ENCODE measurements around the gene LGALS3.

Gene LGALS3

DNA sequence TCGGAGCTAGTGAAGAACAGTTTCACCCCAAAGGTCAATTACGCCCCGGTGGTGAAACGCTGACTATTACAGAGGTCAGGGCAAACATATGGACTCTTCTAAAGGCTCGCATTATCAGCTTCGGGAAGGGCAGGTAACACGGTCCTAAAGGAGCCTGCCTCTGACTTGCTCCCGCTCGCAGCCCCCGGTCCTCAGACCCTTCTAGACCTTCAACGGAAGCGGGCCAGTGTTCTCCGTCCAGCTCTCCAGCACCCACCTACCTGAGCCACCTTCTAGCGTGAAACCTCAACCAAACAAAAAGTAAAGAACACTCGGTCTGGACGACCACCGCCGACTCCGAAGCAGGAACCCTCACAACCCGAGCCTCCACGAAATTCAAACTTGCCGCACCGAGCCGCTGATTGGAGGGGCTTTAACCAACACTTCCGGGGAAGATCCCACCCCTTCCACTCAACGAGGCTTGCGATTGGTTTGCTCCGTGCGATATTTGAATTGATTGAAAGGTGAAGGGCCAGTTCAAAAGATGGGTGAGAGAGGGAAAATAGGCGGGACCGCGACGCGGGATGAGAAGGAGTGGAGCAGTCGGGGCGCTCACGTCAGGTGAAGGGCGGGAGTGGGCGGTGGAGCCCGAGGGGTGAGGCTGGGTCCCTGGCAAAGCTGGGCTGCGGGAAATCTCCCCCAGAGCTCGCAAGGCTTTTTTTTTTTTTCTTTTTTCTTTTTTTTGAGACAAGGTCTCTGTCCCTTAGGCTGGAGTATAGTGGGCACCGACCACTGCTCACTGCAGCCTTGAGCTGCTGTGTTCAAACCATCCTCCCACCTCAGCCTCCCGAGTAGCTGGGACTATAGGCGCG is 62.4 kb downstream of the LGALS3 start, which contains the start of gene DLGAP5 (continued):
- TF ChIP-seq IKZF3 (tag by site-specific recombination; IDR thresholded peaks at IDR 0.05) (no peak), RBAK (tag by site-specific recombination; IDR thresholded peaks at IDR 0.05) (no peak), ZNF19 (tag by site-specific recombination; IDR thresholded peaks at IDR 0.05; ENCODE audit: low read depth) (no peak), ZNF701 (tag by site-specific recombination; IDR thresholded peaks at IDR 0.05) (no peak), ZFP41 (tag by site-specific recombination; IDR thresholded peaks at IDR 0.05; ENCODE audit: borderline replicate concordance) (no peak), ZNF157 (tag by site-specific recombination; IDR thresholded peaks at IDR 0.05) (no peak), ZNF837 (tag by site-specific recombination; IDR thresholded peaks at IDR 0.05) (no peak), ZBTB20 (tag by site-specific recombination; IDR thresholded peaks at IDR 0.05) (no peak), ZBTB8A (tag by site-specific recombination; IDR thresholded peaks at IDR 0.05) (peak; percentile 98), ZNF555 (tag by site-specific recombination; conservative IDR thresholded peaks at IDR 0.05) (no peak), FEZF1 (tag by site-specific recombination; IDR thresholded peaks at IDR 0.05) (no peak), ZNF354C (tag by site-specific recombination; IDR thresholded peaks at IDR 0.05; ENCODE audit: borderline replicate concordance, low read depth) (no peak), ZNF2 (tag by site-specific recombination; IDR thresholded peaks at IDR 0.05) (0 out of 2 replicates have a peak, but pooled peaks have one; percentile 8), ZNF830 (tag by site-specific recombination; IDR thresholded peaks at IDR 0.05; ENCODE audit: low read depth) (no peak), SP2 (tag by site-specific recombination; IDR thresholded peaks at IDR 0.05) (peak; percentile 97), SCRT1 (tag by site-specific recombination; IDR thresholded peaks at IDR 0.05; ENCODE audit: borderline replicate concordance) (no peak), ZIC2 (tag by site-specific recombination; IDR thresholded peaks at IDR 0.05) (no peak), ZNF48 (tag by site-specific recombination; IDR thresholded peaks at IDR 0.05) (no peak), ZNF501 (tag by site-specific recombination; IDR thresholded peaks at IDR 0.05) (0 out of 2 replicates have a peak, but pooled peaks have one; percentile 49), ZNF791 (tag by site-specific recombination; IDR thresholded peaks at IDR 0.05) (no peak), ZNF777 (tag by site-specific recombination; IDR thresholded peaks at IDR 0.05; ENCODE audit: borderline replicate concordance) (no peak)
- TF ChIP-seq, protein P1, sequence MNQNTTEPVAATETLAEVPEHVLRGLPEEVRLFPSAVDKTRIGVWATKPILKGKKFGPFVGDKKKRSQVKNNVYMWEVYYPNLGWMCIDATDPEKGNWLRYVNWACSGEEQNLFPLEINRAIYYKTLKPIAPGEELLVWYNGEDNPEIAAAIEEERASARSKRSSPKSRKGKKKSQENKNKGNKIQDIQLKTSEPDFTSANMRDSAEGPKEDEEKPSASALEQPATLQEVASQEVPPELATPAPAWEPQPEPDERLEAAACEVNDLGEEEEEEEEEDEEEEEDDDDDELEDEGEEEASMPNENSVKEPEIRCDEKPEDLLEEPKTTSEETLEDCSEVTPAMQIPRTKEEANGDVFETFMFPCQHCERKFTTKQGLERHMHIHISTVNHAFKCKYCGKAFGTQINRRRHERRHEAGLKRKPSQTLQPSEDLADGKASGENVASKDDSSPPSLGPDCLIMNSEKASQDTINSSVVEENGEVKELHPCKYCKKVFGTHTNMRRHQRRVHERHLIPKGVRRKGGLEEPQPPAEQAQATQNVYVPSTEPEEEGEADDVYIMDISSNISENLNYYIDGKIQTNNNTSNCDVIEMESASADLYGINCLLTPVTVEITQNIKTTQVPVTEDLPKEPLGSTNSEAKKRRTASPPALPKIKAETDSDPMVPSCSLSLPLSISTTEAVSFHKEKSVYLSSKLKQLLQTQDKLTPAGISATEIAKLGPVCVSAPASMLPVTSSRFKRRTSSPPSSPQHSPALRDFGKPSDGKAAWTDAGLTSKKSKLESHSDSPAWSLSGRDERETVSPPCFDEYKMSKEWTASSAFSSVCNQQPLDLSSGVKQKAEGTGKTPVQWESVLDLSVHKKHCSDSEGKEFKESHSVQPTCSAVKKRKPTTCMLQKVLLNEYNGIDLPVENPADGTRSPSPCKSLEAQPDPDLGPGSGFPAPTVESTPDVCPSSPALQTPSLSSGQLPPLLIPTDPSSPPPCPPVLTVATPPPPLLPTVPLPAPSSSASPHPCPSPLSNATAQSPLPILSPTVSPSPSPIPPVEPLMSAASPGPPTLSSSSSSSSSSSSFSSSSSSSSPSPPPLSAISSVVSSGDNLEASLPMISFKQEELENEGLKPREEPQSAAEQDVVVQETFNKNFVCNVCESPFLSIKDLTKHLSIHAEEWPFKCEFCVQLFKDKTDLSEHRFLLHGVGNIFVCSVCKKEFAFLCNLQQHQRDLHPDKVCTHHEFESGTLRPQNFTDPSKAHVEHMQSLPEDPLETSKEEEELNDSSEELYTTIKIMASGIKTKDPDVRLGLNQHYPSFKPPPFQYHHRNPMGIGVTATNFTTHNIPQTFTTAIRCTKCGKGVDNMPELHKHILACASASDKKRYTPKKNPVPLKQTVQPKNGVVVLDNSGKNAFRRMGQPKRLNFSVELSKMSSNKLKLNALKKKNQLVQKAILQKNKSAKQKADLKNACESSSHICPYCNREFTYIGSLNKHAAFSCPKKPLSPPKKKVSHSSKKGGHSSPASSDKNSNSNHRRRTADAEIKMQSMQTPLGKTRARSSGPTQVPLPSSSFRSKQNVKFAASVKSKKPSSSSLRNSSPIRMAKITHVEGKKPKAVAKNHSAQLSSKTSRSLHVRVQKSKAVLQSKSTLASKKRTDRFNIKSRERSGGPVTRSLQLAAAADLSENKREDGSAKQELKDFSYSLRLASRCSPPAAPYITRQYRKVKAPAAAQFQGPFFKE (tag by site-specific recombination; IDR thresholded peaks at IDR 0.05; ENCODE audit: borderline replicate concordance): no peak
- TF ChIP-seq, protein P2, sequence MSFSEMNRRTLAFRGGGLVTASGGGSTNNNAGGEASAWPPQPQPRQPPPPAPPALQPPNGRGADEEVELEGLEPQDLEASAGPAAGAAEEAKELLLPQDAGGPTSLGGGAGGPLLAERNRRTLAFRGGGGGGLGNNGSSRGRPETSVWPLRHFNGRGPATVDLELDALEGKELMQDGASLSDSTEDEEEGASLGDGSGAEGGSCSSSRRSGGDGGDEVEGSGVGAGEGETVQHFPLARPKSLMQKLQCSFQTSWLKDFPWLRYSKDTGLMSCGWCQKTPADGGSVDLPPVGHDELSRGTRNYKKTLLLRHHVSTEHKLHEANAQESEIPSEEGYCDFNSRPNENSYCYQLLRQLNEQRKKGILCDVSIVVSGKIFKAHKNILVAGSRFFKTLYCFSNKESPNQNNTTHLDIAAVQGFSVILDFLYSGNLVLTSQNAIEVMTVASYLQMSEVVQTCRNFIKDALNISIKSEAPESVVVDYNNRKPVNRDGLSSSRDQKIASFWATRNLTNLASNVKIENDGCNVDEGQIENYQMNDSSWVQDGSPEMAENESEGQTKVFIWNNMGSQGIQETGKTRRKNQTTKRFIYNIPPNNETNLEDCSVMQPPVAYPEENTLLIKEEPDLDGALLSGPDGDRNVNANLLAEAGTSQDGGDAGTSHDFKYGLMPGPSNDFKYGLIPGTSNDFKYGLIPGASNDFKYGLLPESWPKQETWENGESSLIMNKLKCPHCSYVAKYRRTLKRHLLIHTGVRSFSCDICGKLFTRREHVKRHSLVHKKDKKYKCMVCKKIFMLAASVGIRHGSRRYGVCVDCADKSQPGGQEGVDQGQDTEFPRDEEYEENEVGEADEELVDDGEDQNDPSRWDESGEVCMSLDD (tag by site-specific recombination; IDR thresholded peaks at IDR 0.05): peak; percentile 78
- TF ChIP-seq, protein P3, sequence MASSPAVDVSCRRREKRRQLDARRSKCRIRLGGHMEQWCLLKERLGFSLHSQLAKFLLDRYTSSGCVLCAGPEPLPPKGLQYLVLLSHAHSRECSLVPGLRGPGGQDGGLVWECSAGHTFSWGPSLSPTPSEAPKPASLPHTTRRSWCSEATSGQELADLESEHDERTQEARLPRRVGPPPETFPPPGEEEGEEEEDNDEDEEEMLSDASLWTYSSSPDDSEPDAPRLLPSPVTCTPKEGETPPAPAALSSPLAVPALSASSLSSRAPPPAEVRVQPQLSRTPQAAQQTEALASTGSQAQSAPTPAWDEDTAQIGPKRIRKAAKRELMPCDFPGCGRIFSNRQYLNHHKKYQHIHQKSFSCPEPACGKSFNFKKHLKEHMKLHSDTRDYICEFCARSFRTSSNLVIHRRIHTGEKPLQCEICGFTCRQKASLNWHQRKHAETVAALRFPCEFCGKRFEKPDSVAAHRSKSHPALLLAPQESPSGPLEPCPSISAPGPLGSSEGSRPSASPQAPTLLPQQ (tag by site-specific recombination; IDR thresholded peaks at IDR 0.05): peak; percentile 18; the same call in 1 of the 2 replicates
- TF ChIP-seq, protein P4, sequence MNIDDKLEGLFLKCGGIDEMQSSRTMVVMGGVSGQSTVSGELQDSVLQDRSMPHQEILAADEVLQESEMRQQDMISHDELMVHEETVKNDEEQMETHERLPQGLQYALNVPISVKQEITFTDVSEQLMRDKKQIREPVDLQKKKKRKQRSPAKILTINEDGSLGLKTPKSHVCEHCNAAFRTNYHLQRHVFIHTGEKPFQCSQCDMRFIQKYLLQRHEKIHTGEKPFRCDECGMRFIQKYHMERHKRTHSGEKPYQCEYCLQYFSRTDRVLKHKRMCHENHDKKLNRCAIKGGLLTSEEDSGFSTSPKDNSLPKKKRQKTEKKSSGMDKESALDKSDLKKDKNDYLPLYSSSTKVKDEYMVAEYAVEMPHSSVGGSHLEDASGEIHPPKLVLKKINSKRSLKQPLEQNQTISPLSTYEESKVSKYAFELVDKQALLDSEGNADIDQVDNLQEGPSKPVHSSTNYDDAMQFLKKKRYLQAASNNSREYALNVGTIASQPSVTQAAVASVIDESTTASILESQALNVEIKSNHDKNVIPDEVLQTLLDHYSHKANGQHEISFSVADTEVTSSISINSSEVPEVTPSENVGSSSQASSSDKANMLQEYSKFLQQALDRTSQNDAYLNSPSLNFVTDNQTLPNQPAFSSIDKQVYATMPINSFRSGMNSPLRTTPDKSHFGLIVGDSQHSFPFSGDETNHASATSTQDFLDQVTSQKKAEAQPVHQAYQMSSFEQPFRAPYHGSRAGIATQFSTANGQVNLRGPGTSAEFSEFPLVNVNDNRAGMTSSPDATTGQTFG (tag by site-specific recombination; IDR thresholded peaks at IDR 0.05; ENCODE audit: borderline replicate concordance): no peak
- TF ChIP-seq, protein P5, sequence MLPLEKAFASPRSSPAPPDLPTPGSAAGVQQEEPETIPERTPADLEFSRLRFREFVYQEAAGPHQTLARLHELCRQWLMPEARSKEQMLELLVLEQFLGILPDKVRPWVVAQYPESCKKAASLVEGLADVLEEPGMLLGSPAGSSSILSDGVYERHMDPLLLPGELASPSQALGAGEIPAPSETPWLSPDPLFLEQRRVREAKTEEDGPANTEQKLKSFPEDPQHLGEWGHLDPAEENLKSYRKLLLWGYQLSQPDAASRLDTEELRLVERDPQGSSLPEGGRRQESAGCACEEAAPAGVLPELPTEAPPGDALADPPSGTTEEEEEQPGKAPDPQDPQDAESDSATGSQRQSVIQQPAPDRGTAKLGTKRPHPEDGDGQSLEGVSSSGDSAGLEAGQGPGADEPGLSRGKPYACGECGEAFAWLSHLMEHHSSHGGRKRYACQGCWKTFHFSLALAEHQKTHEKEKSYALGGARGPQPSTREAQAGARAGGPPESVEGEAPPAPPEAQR (tag by site-specific recombination; IDR thresholded peaks at IDR 0.05): no peak

Data from HEK293 (cell line).